Measurements from ENCODE around the gene CRTC1.

The CRTC1 gene

DNA sequence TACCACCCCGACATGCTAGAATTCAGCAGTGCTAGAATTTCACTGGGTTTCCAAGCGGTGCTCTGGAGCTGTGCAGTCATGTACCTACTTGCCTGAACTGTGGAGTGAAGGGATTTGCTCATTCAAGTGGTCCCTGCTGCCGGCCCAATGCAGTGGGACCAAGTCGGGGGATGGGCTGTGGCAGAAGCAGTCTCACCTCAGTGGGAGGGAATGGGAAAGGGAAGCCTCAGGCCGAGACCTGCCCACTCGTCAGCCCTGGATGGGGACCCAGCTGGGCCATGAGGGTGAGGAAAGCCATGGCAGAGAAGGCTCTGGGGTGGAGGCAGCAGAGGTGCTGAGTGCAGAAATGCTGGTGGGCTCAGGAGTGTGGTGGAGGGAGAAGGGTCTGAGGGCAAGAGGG lies 31.7 kb upstream of the CRTC1 start:
- no peak for DNase-seq

DNA sequence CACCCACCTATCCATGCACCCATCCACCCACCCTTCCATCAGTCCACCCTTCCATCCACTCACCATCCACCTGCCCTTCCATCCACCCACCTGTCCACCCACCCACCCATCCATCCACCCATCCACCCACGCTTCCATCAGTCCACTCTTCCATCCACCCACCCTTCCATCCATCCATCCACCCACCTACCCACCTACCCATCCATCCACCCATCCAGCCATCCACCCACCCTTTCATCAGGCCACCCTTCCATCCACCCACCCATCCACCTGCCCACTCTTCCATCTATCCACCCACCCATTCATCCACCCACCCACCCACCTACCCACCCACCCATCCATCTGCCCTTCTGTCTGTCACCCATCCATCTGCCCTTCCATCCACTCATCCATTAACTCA lies 29.6 kb upstream of the CRTC1 start:
- no peak for DNase-seq

DNA sequence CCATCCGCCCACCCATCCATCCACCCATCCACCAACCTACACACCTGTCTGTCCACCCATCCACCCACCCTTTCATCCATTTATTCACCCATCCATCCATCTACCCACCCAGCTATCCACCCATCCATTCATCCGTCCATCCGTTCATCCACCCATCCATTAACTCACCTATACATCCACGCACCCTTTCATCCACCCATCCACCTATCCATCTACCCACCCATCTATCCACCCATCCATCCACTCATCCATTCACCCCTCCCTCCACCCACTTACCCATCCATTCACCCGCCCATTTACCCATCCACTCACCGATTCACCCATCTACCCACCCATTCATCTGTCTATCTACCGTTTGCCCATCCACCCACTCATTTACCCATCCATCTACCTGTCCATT lies 29.0 kb upstream of the CRTC1 start:
- no peak for DNase-seq

DNA sequence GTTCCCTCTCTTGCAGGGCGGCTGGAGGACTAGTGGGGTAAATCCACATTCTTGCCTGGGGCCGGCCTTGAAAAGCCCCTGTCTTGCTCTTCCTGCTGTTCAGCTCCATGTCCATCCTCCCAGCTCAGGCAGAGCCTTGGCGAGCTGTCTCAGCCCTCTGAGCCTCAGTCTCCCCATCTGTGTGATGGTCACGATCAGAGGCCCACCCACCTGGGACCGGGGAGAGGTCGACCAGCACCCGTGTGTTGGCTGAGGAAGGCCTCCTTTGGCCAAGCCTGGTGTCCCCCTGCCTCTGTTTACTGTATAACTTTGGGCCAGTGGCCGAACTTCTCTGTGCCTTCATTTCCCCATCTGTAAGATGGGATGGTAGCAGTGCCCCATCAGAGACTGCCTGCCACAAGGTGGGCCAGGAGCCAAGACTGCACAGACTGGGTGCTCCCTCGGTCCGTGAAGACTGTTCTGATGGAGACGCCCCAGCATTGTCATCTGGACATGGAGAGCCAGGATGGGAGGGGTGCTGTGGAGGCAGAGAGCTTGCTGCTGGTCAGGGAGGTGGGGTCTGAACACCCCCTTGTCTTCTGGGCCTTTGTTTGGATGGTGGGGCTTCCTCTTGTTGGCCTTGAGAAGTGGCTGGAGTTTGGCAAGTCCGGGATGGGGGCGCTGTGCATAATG lies 28.2 kb upstream of the CRTC1 start:
- no peak for DNase-seq

DNA sequence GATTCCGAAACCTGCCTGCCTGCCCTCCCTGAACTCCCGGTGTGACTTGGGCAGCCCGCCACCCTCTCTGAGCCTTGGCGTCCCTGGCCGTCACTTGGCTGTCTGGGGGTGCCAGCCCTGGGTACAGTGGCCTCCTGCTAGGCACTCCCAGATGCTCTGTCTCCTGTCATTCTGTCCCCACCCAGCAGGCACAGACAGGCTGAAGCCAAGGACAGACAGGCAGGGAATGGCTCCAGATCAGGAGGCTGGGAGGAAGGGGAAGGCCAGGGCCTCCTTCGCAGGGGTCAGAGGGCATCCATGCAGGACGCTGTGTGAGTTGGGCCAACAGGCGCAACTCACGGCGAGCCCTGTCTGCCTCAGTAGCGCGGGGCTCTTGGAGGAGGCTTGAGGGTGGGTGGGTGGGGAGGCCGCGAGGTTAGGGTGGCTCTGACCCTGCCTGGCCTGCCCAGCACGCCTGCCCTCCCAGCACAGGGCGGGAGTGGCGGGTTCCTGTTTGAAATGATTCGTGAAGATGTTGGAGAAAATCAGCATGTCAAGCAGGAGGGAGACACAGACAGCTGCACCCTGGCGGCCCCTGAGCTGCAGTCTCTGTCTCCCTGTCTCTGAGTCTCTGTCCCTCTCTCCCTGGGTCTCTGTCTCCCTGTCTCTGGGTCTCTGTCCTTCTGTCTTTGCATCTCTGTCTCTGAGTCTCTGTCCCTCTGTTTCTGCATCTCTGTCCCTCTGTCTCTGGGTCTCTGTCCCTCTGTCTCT lies 27.0 kb upstream of the CRTC1 start:
- DNase-seq, result no peak

DNA sequence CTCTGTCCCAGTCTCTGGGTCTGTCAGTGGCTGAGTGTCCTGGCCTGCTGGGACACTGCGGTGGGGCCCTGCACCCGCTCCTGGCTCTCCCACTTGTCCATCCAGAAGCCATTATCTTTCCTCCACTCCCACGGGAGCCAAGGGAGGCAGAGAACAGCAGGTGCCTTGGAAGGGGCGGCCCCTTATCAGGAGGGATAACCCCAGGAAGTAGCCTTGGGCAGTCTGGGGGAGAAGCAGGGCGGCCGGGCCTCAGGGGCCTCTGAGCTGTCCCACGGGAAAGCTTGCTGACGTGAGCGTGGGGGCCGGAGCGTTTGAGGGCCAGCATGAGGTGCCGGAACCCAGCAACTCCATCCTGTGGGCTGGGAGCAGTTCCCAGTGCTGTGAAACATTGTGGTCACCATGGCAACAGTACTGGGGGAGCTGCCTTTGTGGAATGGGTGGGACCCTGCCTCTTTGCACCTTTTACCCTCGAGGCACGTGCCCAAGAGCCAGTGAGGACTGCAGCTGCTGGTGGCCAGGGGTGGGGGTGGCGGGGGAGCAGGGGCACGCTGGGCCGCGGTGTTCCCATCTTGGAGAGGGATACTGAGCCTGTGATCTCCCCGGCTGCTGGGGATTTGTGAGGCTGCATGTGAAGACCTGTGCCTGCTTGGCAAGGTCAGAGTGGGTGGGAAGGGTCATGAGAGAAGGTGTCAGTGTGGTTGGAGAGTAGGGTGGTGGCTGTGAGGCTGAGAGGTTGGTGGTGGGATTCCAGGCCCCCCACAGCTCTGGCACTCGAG lies 25.7 kb upstream of the CRTC1 start:
- peak; percentile 9 for DNase-seq

DNA sequence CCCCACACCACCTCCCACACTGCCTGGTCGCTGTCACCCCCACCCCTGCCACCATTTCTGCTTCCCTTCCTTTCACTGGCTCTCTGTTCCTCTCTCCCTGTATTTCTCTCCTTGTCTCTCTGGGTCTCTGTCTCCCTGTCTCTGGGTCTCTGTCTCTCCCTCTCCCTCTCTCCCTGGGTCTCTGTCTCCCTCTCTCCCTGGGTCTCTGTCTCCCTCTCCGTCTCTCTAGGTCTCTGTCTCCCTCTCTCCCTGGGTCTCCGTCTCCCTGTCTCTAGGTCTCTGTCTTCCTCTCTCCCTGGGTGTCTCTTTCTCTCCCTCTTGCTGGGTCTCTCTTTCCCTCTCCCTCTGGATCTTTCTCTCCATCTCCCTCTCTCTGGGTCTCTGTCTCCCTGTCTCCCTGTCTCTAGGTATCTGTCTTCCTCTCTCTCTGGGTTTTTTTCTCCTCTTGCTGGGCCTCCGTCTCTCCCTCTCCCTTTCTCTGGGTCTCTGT lies 25.1 kb upstream of the CRTC1 start:
- DNase-seq, result no peak

DNA sequence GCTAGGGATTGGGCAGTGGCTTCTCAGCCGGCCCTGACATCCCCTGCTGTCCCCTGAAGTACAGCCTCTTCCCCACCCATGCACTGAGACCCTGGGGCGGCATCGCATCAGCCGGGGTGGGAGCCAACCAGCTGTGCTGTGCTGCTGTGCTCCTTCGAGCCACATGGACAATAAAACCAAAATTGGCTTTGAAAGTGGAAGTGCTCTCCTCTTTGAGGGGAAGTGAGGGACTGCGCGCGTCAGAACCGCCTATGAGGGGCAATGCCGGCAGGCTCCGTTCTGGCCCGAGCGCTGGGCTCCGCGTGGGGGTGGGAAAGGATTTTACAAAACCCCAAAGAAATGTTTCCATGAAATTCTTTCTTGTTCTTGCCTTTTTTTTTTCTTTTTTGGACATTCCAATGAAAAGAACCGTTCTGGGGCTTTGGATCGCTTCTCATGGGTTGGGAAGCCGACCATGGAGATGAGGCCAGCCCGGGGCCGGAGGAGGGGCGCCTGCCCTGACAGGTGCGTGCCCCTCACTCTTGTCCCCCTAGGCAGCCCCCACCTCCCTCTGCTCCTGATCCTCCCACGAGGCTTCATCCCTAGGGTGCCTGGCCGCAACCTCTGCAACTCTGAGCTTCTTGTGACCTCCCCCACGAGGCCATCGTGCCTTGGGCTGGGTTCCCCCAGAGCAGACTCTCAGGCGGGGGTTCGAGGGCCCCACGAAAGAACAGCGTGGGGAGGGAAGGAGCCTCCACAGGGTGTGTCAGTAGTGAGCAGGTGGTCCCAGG lies 24.0 kb upstream of the CRTC1 start:
- no peak for DNase-seq

DNA sequence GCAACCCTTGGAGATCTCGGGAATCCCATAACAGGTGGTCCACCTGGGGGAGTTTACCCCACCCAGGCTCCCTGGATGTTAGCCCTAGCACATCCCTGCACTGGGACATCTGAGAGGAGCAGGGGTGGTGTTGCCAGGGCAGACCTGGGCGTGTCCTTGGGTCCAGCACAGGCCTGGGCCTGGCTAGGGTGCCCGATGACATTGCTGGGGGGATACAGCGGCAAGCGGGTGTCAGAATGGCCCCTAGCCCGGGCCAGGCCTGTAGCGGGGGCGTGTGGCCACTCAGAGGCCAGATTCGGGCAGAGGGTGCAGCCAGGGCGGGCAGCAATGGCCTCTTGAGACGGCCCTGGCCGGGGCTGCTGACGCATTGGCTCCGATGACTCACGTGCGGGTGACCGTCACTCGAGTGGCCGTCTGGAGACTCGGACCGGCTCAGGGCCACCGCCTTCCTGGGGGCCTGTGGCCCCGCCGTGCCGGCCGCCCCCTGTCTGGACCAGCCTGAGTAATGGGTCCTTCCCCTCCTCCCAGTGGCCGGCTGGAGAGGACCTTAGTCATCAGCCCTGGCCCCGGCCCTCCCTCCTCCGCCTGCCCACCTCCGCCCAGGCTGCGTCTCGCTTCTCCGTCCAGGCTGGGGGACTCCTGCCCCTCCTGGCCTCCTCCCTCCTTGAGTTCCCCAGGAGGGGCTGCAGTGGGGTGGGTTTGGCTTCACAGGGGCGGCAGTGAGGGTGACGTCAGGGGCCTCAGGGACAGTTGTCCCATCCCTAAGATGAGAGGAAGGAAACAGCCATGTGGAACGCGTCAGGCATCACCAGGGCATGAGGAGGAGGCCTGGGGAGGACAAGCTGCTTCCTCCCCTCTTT lies 23.2 kb upstream of the CRTC1 start:
- DNase-seq, result no peak

DNA sequence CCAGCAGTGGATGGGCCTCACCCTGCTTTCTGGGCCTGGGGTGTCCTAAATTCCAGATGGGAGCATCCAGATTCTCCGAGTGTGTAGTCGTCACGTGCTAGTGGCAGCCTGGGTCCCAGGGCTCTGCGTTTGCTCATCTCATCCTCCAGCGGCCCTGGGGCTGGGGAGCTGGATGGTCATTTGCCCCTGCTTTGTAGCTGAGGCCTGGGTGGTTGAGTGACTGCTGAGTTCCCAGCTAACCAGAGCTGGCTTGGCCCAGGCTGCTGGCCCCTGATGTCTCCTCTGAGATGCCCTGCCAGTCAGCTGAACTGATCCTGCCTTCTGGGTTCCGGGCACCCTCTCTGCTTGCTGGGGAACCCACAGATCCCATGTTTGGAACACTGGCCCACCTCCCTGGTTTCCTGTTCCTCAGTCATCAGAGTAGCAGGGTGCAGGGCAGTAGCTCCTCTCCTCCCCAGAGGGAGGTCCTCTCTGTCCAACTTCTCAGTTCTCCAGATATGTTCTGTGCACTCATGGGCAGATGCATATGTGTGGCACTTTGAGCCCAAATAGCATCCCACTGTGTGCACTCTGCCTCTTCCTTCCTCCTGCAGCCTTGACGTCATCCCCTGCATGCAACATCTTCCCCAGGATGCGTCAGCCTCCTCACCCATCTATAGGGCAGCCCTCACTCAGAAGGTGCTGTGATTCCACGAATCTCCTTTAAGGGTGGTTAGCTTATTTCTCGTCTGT lies 22.4 kb upstream of the CRTC1 start:
- DNase-seq, result no peak

DNA sequence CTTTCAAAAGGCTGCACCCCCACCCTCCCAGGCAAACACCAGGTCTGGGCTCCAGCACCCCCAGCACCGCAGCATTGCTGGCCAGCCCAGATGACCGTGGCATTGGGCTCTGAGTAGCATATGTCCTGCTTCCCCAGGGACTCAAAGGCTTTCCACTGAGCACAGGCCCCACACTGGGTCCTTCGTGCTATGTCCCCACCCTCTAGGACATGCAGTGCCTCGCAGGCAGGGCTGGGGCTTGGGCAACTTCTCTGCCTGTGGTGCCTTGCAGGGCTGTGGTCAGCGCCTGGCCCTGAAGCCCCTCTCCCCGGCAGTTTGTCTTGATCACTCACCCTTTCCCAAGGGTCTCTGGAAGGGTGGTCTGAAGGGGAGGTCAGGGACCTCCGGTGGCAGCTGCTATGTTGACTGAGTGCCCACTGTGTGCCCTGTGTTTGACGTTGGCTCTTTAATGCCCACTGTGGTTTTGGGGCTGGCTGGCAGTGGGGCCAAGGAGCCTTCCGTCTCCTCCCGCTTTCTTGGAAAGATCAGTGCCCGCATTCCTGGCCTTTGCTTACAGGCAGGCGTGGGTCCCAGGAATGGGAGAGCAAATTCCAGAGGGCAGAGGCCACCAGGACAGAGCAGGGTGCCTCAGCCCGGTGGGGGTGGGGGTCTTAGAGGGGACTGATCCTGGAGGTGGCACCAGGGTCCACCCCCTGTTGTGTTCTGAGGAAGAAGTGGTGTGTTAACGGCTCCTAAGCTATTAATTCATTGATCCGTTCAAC lies 20.3 kb upstream of the CRTC1 start:
- no peak for DNase-seq

DNA sequence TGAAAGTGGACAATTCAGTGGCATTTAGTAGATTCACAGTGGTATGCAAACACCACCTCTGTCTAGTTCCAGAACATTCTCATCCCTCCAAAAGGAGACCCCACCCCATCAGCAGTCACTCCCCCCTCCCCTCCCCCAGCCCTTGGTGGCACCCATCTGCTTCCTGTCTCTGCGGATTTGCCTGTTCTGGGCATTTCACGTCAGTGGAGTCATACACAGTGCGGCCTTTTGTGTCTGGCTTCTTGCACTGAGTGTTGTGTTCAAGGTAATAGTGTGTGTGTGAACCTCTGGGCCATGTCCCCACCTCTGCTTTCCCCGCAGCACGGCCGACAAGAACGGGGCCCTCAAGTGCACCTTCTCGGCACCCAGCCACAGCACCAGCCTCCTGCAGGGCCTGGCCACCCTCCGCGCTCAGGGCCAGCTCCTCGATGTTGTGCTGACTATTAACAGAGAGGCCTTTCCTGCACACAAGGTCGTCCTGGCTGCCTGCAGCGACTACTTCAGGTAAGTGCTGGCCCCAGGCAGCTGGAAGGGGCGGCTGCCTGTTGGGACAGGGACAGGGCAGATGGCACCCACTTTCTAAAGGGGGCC lies 19.4 kb upstream of the CRTC1 start:
- DNase-seq, result no peak

DNA sequence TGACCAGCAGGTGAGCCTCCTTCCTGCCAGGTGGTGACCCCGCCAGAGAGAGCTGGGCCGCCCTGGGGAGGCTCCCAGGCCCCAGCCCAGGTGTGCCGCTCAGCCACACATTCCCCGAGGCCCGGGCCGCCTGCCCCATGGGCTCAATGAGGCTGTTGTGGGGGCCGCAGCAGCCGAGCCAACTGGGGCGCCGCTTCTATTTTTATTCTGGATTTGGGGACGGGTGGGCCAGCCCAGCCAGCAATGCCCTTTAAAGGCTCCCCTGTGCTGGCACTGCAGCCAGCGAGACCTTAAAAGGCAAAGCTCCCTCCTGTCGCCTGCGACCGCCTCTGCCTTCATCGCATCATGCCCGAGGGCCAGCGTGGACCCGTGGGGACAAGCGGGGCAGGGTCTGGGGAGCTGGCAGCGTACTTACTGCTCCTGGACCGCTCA lies 17.7 kb upstream of the CRTC1 start:
- no peak for DNase-seq

DNA sequence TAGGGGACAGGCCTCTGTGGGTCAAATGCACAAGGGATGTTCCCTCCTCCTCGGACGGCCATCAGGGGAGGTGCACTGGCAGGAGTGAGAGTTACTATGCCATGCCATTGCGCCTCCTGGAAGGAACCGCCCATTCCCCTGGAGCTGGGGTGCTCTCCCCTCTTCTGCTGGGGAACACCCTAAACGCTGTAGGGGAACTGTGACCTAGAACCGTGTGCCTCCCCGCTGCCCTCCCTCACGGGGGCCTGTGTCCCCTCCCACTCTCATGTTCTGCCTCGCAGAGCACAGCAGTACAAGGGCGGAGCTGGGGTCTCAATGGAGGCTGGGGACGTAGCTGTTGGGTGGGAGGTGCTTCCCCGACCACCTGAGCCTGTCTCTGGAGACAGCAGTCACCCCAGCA lies 17.2 kb upstream of the CRTC1 start:
- DNase-seq, result no peak

DNA sequence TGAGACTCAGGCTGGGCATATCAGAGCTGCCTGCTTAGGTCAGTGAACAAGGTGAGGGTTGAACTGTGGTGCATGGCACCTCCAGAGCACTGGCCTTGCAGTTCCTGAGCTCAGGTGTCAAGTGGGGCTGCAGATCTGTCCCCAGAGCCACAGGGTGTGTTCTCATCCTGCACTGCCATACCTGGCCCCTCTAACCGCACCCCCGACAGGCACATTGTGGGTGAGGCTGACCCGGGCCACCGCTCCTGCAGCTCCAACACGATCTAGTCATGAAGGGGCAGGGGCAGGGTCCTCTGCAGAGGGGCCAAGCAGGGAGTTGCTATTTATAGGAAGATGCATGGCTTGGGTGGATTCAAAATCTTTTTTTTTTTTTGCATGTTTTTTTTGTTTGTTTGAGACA lies 16.7 kb upstream of the CRTC1 start:
- no peak for DNase-seq

DNA sequence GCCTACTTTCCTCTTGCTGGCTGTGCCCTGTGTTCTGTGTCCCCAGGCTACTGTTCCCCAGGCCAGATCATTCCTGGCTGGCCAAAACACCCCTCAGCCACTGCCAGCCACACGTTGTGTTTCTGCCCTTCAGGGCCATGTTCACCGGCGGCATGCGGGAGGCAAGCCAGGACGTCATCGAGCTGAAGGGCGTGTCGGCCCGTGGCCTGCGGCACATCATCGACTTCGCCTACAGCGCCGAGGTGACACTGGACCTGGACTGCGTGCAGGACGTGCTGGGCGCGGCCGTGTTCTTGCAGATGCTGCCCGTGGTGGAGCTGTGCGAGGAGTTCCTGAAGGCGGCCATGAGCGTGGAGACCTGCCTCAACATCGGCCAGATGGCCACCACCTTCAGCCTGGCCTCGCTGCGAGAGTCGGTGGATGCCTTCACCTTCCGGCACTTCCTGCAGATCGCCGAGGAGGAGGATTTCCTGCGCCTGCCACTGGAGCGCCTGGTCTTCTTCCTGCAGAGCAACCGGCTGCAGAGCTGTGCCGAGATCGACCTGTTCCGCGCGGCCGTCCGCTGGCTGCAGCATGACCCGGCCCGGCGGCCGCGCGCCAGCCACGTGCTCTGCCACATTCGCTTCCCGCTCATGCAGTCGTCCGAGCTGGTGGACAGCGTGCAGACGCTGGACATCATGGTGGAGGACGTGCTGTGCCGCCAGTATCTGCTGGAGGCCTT lies 15.8 kb upstream of the CRTC1 start:
- DNase-seq, result no peak

DNA sequence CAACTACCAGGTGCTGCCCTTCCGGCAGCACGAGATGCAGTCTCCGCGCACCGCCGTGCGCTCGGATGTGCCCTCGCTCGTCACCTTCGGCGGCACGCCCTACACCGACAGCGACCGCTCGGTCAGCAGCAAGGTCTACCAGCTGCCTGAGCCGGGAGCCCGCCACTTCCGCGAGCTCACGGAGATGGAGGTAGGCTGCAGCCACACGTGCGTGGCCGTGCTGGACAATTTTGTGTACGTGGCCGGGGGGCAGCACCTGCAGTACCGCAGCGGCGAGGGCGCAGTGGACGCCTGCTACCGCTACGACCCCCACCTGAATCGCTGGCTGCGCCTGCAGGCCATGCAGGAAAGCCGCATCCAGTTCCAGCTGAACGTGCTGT lies 15.2 kb upstream of the CRTC1 start:
- DNase-seq, result no peak

DNA sequence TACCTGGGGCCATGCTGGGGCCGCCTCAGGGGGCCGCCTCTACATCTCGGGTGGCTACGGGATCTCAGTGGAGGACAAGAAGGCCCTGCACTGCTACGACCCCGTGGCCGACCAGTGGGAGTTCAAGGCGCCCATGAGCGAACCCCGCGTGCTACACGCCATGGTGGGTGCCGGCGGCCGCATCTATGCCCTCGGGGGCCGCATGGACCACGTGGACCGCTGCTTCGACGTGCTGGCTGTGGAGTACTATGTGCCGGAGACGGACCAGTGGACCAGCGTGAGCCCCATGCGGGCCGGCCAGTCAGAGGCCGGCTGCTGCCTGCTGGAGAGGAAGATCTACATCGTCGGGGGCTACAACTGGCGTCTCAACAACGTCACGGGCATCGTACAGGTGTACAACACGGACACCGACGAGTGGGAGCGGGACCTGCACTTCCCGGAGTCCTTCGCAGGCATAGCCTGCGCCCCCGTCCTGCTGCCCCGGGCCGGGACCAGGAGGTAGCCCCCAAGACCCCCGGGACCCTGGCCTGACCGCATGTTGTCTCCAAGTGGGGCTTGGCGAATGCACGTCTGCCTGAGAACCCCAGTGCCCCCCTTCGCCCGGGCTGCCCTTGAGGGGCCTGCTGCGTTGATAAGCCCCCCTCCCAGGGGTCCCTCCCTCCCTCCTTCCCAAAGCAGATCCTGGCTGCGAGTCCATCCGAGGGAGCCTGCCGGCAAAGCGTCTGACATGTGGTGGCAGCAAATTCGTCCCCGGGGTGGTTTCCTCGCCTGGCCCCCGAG lies 14.5 kb upstream of the CRTC1 start:
- DNase-seq, result no peak

DNA sequence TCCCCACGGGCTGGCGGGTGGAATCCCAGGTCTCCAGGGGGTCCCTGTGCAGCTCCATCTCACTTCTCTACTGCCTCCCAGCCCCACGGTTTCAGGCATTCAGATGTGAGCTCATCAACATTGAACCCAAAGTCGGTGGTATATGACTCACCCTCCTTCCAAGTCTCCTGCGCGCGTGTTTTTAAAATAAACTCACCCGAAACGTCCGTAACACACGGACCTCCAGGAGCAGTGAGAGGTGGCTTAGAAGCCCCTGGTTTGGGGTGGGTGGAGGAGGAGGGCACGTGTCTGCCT lies 14.0 kb upstream of the CRTC1 start:
- no peak for DNase-seq

All from NCI-H345 (cell line).